PFSK-1 (cell line): ENCODE measurements around the gene LBR.

Experiments used
- FOXP2 ChIP-seq: optimal IDR thresholded peaks from 2 replicates; pipeline ENCODE3; 2011; ENCODE audit warnings: borderline replicate concordance, control low read depth, inconsistent platforms; ENCODE audit not compliant: insufficient read depth; ENCODE audit errors: extremely low read length, extremely low read depth
- POLR2AphosphoS5 ChIP-seq: IDR thresholded peaks from 2 replicates; pipeline ENCODE4 v1.6.1; 2012; ENCODE audit warnings: low read depth, mild to moderate bottlenecking, control low read depth, low read length, moderate library complexity
- REST ChIP-seq, 2 experiments: IDR thresholded peaks; 2 replicates each; pipeline versions ENCODE4 v1.6.1 to v1.8.0; 2011 to 2012; ENCODE audit warnings: low read depth in 2 of 2, low read length in 2 of 2, control low read depth in 1 of 2, inconsistent platforms in 1 of 2, mild to moderate bottlenecking in 1 of 2, moderate library complexity in 1 of 2; ENCODE audit not compliant: insufficient read depth in 1 of 2
- SIN3A ChIP-seq: IDR thresholded peaks from 2 replicates; pipeline ENCODE4 v1.6.1; 2012; ENCODE audit warnings: mild to moderate bottlenecking, low read length, moderate library complexity, borderline replicate concordance; ENCODE audit not compliant: insufficient read depth
- TAF1 ChIP-seq: IDR thresholded peaks from 2 replicates; pipeline ENCODE4 v1.6.1; 2012; ENCODE audit warnings: low read length, control low read depth, borderline replicate concordance; ENCODE audit not compliant: insufficient read depth

Gene LBR

GRCh38 chr1:225374996-225375395 is 52.8 kb downstream of the LBR start:
- TF ChIP-seq REST (IDR thresholded peaks at IDR 0.05; ENCODE audit: insufficient read depth in 1 of 2, low read depth in 2 of 2, low read length in 2 of 2) (no peak), SIN3A (no peak), POLR2AphosphoS5 (no peak), FOXP2 (no peak), TAF1 (no peak)

- no peak for TF ChIP-seq FOXP2
- no peak for TF ChIP-seq SIN3A
- no peak for TF ChIP-seq POLR2AphosphoS5
- TF ChIP-seq REST (IDR thresholded peaks at IDR 0.05; ENCODE audit: insufficient read depth in 1 of 2, low read depth in 2 of 2, low read length in 2 of 2) = no peak
- no peak for TF ChIP-seq TAF1
Measured at GRCh38 chr1:225373155-225373554, 54.7 kb downstream of the LBR start.

- no peak for TF ChIP-seq REST (IDR thresholded peaks at IDR 0.05; ENCODE audit: insufficient read depth in 1 of 2, low read depth in 2 of 2, low read length in 2 of 2)
- no peak for TF ChIP-seq TAF1
- no peak for TF ChIP-seq FOXP2
- TF ChIP-seq POLR2AphosphoS5 = no peak
- TF ChIP-seq SIN3A = no peak
Measured at GRCh38 chr1:225371366-225372010, 56.4 kb downstream of the LBR start.

GRCh38 chr1:225368036-225368552 is 59.7 kb downstream of the LBR start:
- no peak for TF ChIP-seq FOXP2
- no peak for TF ChIP-seq POLR2AphosphoS5
- TF ChIP-seq SIN3A = no peak
- no peak for TF ChIP-seq REST (IDR thresholded peaks at IDR 0.05; ENCODE audit: insufficient read depth in 1 of 2, low read depth in 2 of 2, low read length in 2 of 2)
- TF ChIP-seq TAF1 = no peak
